Gastroesophageal sphincter (tissue), 4 donors: ENCODE results near the gene MTX1. TPM values are rescaled to one million over a fixed set of nuclear protein-coding genes. Genes with fewer than 3 reads are reported as not detected.

Source experiments
- ATAC-seq: fragments of 150-250 bp; one replicate; pipeline ENCODE4 v1.9.1; 2016; ENCODE audit warnings: mild to moderate bottlenecking, moderate library complexity
- H3K27ac ChIP-seq, 4 donors: fragments of 200-600 bp; sonication (generic) in 3 of 4; 1 replicate in 3 of 4; 2 replicates in 1 of 4; pipeline ENCODE4 v1.5.1; 2016 to 2019
- H3K27me3 ChIP-seq: fragments of 200-600 bp; sonication (generic); one replicate; pipeline ENCODE4 v1.5.1; 2019
- H3K36me3 ChIP-seq, 2 donors: fragments of 200-600 bp; sonication (generic); one replicate each; pipeline ENCODE4 v1.5.1; 2019; ENCODE audit warnings: control low read depth in 1 of 2
- H3K4me1 ChIP-seq, 3 donors: fragments of 200-600 bp; sonication (generic); 1 replicate in 2 of 3; 2 replicates in 1 of 3; pipeline ENCODE4 v1.5.1; 2016 to 2019; ENCODE audit warnings: control low read depth in 2 of 3
- H3K4me3 ChIP-seq, 2 donors: fragments of 200-600 bp; sonication (generic); one replicate each; pipeline ENCODE4 v1.5.1; 2019; ENCODE audit warnings: mild to moderate bottlenecking in 1 of 2, moderate library complexity in 1 of 2
- H3K9me3 ChIP-seq, 3 donors: fragments of 200-600 bp; sonication (generic); one replicate each; pipeline ENCODE4 v1.5.1; 2017 to 2019; ENCODE audit warnings: control low read depth in 2 of 3
- EP300 ChIP-seq: sonication (generic); formaldehyde crosslinking; IDR thresholded peaks from one replicate; pipeline ENCODE4 v1.6.1; 2017; ENCODE audit warnings: antibody characterized with exemption, mild to moderate bottlenecking
- POLR2A ChIP-seq, 2 donors: fragments of 450-650 bp; IDR thresholded peaks; one replicate each; pipeline ENCODE4 v1.6.1; 2017; ENCODE audit warnings: antibody characterized with exemption in 2 of 2, mild to moderate bottlenecking in 2 of 2, moderate library complexity in 1 of 2
- POLR2AphosphoS5 ChIP-seq: sonication (generic); formaldehyde crosslinking; IDR thresholded peaks from one replicate; pipeline ENCODE4 v1.6.1; 2017; ENCODE audit warnings: antibody characterized with exemption
- WGBS, 2 donors: methylation state at CpG; one replicate each; pipeline ENCODE4 v1.1.5; 2018; ENCODE audit warnings: low coverage in 1 of 2; 5-methylcytosine and 5-hydroxymethylcytosine counted together
- total RNA-seq, 4 donors: library from RNA; depleted of rRNA; stranded (reverse); fragments of >200 nt; gene quantifications; one replicate each; pipeline ENCODE4 v1.1.0, GENCODE V29; 2016
- TF ChIP-seq, protein P1 (sequence below), 4 experiments: fragments of 200-600 bp in 2 of 4; fragments of 450-650 bp in 2 of 4; sonication (generic) in 1 of 4; IDR thresholded peaks; one replicate each; pipeline ENCODE4 v1.5.1; 2017 to 2019; ENCODE audit warnings: antibody characterized with exemption in 4 of 4, mild to moderate bottlenecking in 2 of 4, moderate library complexity in 2 of 4

The MTX1 gene
- total RNA-seq, 4 donors from 2014 or later, result 28.3 to 36.0 (median 32.6) TPM

DNA sequence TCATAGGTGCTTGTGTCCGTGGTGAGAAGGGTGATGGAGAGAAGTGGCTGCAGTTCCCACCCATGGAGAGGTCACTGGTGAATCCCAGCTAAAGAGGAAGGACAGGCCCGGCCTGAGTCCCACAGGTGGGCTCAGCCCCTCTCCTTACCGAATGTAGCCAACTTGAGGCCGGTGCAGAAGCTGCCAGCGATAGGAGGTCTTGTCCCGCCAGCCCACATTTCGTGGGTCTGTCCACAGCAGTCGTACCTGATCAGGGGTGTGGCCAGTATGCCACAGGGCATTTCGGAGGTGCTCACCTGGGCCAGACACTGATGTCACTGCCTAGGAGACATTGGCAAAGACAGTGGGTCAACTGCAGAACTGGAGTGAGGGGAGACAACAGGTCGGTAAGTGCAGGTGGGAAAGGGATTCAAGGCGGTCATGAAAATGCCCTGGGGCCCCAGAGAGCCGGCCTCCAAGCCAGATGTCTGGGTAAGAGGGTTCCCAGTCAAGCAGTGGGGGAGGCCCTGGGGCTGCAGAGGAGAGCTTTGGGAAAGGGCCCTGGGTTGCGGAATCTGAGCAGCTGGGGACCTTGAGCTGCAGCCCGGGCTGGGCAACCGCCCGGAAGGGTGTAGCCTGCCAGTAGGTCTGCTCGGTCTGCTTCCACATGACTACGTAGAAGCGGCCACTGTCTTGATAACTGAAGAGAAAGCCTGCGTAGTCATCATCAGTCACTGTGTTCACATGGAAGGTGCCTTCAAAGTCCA lies 11.4 kb upstream of the MTX1 start:
- Histone ChIP-seq H3K4me3 (no peak overlapping the region), H3K9me3 (no peaks in the 10 kb centered on the region), H3K27ac (peak overlapping the region in 3 of 4 donors; percentile 6 to 94 (median 91)), H3K36me3 (peaks cover 0 to 51% of the 10 kb centered on the region in 2 donors), H3K27me3 (no peaks in the 10 kb centered on the region), H3K4me1 (peaks cover 0 to 51% (median 17%) of the 10 kb centered on the region in 3 donors)
- 67 to 85% methylated on average over 5 to 10 of the region's 20 CpGs for WGBS, 2 donors
- TF ChIP-seq, protein P1, sequence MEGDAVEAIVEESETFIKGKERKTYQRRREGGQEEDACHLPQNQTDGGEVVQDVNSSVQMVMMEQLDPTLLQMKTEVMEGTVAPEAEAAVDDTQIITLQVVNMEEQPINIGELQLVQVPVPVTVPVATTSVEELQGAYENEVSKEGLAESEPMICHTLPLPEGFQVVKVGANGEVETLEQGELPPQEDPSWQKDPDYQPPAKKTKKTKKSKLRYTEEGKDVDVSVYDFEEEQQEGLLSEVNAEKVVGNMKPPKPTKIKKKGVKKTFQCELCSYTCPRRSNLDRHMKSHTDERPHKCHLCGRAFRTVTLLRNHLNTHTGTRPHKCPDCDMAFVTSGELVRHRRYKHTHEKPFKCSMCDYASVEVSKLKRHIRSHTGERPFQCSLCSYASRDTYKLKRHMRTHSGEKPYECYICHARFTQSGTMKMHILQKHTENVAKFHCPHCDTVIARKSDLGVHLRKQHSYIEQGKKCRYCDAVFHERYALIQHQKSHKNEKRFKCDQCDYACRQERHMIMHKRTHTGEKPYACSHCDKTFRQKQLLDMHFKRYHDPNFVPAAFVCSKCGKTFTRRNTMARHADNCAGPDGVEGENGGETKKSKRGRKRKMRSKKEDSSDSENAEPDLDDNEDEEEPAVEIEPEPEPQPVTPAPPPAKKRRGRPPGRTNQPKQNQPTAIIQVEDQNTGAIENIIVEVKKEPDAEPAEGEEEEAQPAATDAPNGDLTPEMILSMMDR (IDR thresholded peaks at IDR 0.05), result no peak
- TF ChIP-seq EP300 (no peak), POLR2A (IDR thresholded peaks at IDR 0.05) (no peak), POLR2AphosphoS5 (no peak)
- no peak for ATAC-seq

DNA sequence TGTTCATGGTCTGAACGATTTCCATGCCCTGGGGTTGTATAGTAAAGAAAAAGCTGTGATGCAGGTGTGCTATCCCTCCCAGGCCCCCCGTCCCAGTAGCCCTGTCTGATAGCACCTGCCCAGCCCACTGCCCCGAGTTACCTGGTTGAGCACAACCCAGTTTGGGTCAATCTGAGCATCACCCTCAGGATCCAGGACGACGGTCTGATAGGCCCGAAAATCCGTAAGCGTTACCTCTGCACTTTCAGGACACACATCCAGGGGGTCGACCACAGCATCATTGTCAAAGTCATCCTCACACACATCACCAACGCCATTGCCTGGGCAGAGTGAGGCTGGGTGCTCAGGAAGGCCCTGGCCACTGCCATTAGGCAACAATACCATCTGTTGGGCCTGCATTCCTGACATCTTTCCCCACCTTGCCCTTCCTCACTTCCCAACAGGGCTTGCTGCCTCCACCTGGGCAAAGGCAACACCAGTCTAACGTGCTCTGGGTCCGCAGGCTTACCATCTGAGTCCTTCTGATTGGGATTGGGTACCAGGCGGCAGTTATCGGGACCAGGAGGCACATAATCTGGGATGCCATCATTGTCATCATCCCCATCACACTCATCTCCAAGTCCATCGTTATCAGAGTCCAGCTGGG lies 10.5 kb upstream of the MTX1 start:
- Histone ChIP-seq H3K4me1 (peaks cover 0 to 42% (median 12%) of the 10 kb centered on the region in 3 donors), H3K36me3 (peaks cover 0 to 60% of the 10 kb centered on the region in 2 donors), H3K4me3 (no peak overlapping the region), H3K9me3 (no peaks in the 10 kb centered on the region), H3K27me3 (no peaks in the 10 kb centered on the region), H3K27ac (peak overlapping the region in 1 of 4 donors; percentile 51)
- TF ChIP-seq EP300, result no peak
- no peak for TF ChIP-seq POLR2AphosphoS5
- no peak for TF ChIP-seq POLR2A (IDR thresholded peaks at IDR 0.05)
- TF ChIP-seq, protein P1 (IDR thresholded peaks at IDR 0.05), result no peak
- ATAC-seq, result no peak
- WGBS, 2 donors, result 79 to 93% methylated on average over 2 of the region's 15 CpGs

DNA sequence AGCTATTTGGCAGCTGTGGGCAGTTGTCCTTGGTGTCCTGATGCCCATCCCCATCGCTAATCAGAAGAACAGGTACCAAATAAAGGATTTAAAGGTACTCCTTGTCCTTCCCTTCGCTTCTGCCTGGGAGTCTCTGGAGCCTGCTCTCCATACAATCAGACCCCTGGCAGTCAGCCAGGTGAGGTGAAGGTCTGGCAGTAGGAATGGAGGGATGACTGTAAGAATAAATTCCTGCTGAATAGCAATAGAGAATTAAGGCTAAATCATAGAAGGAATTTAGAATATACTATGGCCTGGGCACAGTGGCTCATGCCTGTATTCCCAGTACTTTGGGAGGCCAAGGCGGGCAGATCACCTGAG lies 10.0 kb upstream of the MTX1 start:
- H3K9me3 ChIP-seq, result no peaks in the 10 kb centered on the region
- no peak overlapping the region for H3K4me3 ChIP-seq
- WGBS, 2 donors, result 40 to 79% methylated on average over 1 to 2 of the region's 3 CpGs
- H3K4me1 ChIP-seq, result peaks cover 0 to 37% (median 8%) of the 10 kb centered on the region in 3 donors
- no peak overlapping the region for H3K27ac ChIP-seq
- no peaks in the 10 kb centered on the region for H3K27me3 ChIP-seq
- no peak for TF ChIP-seq EP300
- TF ChIP-seq POLR2AphosphoS5, result no peak
- H3K36me3 ChIP-seq, result peaks cover 0 to 60% of the 10 kb centered on the region in 2 donors
- no peak for ATAC-seq

DNA sequence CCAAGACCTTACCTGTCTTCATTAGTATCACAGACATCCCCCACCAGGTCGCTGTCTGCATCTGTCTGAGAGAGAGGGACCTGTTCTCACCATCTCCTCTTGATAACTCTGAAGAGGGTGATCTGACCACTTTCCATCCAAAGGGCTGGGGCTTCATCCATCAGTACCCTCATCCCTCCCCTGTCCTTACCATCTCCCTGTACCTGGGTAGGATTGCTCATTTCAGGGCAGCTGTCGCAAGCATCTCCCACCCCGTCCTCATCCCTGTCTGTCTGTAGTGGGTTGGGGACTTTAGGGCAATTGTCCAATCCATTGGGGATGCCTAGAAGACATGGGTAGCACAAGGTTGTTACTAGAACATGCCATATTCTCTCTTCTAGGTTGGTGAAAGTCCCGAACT lies 8.7 kb upstream of the MTX1 start:
- ATAC-seq, result no peak
- H3K27ac ChIP-seq, result no peak overlapping the region
- no peaks in the 10 kb centered on the region for H3K9me3 ChIP-seq
- 79 to 92% methylated on average over 2 to 4 of the region's 4 CpGs for WGBS, 2 donors
- H3K36me3 ChIP-seq, result peaks cover 0 to 63% of the 10 kb centered on the region in 2 donors
- H3K4me3 ChIP-seq, result no peak overlapping the region
- TF ChIP-seq POLR2AphosphoS5 (no peak), EP300 (no peak), POLR2A (IDR thresholded peaks at IDR 0.05) (no peak)
- TF ChIP-seq, protein P1 (IDR thresholded peaks at IDR 0.05), result no peak
- H3K4me1 ChIP-seq, result peaks cover 0 to 24% (median 3%) of the 10 kb centered on the region in 3 donors
- no peaks in the 10 kb centered on the region for H3K27me3 ChIP-seq

DNA sequence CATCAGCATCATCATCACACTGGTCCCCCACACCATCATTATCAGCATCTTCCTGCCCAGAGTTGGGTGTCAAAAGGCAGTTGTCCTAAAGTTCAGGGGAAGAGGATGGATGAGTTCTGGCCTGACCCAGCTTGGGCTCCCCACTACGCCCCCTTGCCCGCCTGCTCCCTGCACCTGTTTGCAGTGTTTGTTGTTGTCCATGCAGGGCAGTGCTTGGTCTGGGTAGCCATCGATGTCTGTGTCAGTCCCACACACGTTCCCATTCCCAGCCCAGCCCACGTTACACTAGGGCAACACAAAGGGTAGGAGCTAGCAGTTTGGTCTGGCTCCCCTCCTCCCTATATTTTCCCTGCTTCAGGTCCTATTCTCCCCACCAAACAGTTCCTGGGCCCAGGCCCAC lies 7.6 kb upstream of the MTX1 start:
- no peaks in the 10 kb centered on the region for H3K9me3 ChIP-seq
- TF ChIP-seq POLR2AphosphoS5, result no peak
- H3K27me3 ChIP-seq, result no peaks in the 10 kb centered on the region
- no peak overlapping the region for H3K4me3 ChIP-seq
- whole genome bisulfite sequencing, 2 donors, result 69 to 86% methylated on average over 4 to 5 of the region's 5 CpGs
- no peak overlapping the region for H3K27ac ChIP-seq
- H3K36me3 ChIP-seq, result peaks cover 0 to 66% of the 10 kb centered on the region in 2 donors
- H3K4me1 ChIP-seq, result peaks cover 0 to 23% (median 2%) of the 10 kb centered on the region in 3 donors
- no peak for ATAC-seq
